Nephron (organoid): ENCODE data around the gene ALDOA.
"Not testable (repeated sequence)": the region's sequence is repeated elsewhere in the genome, so short reads cannot be mapped to it uniquely, and the experiment has no call there.

ENCODE experiments used
- H3K27ac Mint-ChIP-seq, 3 experiments: 2 replicates each; pipeline ENCODE4 v1.8.0; 2020; ENCODE audit warnings: mixed read lengths in 3 of 3, mild to moderate bottlenecking in 2 of 3, moderate library complexity in 1 of 3
- H3K27me3 Mint-ChIP-seq: 2 replicates; pipeline ENCODE4 v1.8.0; 2021; ENCODE audit warnings: low read depth, mild to moderate bottlenecking, moderate library complexity, mixed read lengths
- H3K36me3 Mint-ChIP-seq: 2 replicates; pipeline ENCODE4 v1.8.0; 2020; ENCODE audit warnings: low read depth, mixed read lengths
- H3K4me1 Mint-ChIP-seq: 2 replicates; pipeline ENCODE4 v1.8.0; 2020; ENCODE audit warnings: mixed read lengths
- H3K4me3 Mint-ChIP-seq, 3 experiments: 2 replicates each; pipeline ENCODE4 v1.8.0; 2020; ENCODE audit warnings: mild to moderate bottlenecking in 3 of 3, mixed read lengths in 3 of 3, moderate library complexity in 2 of 3
- H3K9me3 Mint-ChIP-seq: 2 replicates; pipeline ENCODE4 v1.8.0; 2020; ENCODE audit warnings: mixed read lengths
- TF ChIP-seq, protein P1 (sequence below), 3 experiments: fragments of 200-600 bp; sonication (generic); IDR thresholded peaks; one replicate each; pipeline ENCODE4 v1.5.0; 2021; ENCODE audit warnings: antibody characterized with exemption in 3 of 3; ENCODE audit not compliant: unreplicated experiment in 3 of 3

The ALDOA gene

DNA sequence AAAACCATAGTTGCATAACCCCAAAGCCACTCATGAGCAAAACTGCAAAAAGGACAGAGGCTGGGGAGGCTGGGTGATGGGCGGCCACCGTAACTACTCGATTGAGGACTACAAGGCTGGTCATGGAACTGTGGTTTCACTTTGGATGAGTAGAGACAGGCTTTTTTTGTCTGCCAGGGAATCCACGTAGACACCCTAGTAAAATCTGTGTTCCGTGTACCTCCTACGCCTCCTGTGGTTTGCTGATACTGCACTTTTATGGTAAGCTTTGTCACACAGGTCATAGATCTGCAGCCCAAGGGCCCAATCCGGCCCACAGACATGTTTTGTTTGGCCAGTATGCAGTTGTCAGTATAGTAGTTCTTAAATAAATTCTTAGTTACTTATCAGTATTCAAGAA is 32.3 kb upstream of the ALDOA start:
- Mint-ChIP-seq H3K36me3 (no peaks in the 10 kb centered on the region), H3K27ac (no peak overlapping the region), H3K4me1 (peaks cover 8% of the 10 kb centered on the region), H3K4me3 (no peak overlapping the region), H3K9me3 (no peaks in the 10 kb centered on the region), H3K27me3 (peaks cover 58% of the 10 kb centered on the region)
- TF ChIP-seq, protein P1, sequence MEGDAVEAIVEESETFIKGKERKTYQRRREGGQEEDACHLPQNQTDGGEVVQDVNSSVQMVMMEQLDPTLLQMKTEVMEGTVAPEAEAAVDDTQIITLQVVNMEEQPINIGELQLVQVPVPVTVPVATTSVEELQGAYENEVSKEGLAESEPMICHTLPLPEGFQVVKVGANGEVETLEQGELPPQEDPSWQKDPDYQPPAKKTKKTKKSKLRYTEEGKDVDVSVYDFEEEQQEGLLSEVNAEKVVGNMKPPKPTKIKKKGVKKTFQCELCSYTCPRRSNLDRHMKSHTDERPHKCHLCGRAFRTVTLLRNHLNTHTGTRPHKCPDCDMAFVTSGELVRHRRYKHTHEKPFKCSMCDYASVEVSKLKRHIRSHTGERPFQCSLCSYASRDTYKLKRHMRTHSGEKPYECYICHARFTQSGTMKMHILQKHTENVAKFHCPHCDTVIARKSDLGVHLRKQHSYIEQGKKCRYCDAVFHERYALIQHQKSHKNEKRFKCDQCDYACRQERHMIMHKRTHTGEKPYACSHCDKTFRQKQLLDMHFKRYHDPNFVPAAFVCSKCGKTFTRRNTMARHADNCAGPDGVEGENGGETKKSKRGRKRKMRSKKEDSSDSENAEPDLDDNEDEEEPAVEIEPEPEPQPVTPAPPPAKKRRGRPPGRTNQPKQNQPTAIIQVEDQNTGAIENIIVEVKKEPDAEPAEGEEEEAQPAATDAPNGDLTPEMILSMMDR (IDR thresholded peaks at IDR 0.05; ENCODE audit: unreplicated experiment in 3 of 3) = no peak

DNA sequence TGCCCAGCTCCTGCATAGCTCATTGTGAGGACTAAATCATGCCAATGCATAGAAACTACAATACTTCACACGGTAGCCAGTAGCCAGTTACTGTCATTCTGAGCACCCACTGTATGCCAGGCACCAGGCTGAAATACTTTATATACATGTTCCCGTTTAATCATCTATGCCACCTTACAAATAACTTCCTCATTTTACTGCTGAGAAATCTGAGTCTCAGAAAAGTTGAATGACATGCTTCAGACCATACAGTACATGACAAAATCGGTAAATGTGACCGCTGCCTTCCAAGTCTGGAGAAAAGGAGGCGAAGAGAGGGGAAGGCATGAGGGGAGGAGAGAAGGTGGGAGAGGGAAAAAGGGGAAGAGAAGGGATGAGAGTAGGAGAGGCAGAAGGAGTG is 25.3 kb upstream of the ALDOA start:
- no peak overlapping the region for H3K4me3 Mint-ChIP-seq
- TF ChIP-seq, protein P1 (IDR thresholded peaks at IDR 0.05; ENCODE audit: unreplicated experiment in 3 of 3) = no peak
- H3K27ac Mint-ChIP-seq = no peak overlapping the region
- no peaks in the 10 kb centered on the region for H3K9me3 Mint-ChIP-seq
- H3K36me3 Mint-ChIP-seq = no peaks in the 10 kb centered on the region
- H3K4me1 Mint-ChIP-seq = no peaks in the 10 kb centered on the region
- peaks cover 10% of the 10 kb centered on the region for H3K27me3 Mint-ChIP-seq

DNA sequence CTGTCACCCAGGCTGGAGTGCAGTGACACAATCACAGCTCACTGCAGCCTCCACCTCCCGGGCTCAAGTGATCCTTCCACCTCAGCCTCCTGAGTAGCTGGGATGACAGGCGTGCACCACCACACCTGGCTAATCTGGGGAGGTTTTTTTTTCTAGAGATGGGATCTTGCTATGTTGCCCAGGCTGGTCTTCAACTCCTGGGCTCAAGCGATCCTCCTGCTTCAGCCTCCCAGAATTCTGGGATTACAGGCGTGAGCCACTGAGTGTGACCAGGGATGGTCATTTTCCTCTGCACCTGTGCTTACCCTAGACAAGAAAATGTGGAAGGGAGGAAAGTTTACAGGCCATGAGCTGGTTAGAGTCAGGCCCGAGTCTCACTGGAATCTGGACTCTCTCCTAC is 24.9 kb upstream of the ALDOA start:
- not testable (repeated sequence) for H3K27me3 Mint-ChIP-seq, H3K4me3 Mint-ChIP-seq, H3K4me1 Mint-ChIP-seq, H3K27ac Mint-ChIP-seq, H3K9me3 Mint-ChIP-seq, H3K36me3 Mint-ChIP-seq

DNA sequence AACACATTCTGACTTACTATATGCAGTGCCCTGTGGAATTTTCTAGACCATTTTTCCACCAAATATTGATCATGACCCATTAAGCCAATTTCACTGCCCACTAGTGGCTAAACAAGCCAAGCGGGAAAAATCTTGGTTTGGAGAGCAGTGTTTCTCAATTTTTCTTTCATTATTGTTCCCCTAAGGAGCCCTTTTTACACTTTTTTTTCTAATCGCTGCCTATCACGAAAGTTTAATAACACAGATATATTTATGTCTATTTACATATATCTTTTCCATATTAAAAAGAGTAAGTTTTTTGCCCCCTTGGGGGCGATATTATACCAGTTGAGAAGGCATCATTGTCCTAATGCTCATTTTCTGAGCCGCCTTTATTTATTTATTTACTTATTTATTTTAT is 23.7 kb upstream of the ALDOA start:
- no peaks in the 10 kb centered on the region for H3K9me3 Mint-ChIP-seq
- H3K27me3 Mint-ChIP-seq = peaks cover 3% of the 10 kb centered on the region
- TF ChIP-seq, protein P1 (IDR thresholded peaks at IDR 0.05; ENCODE audit: unreplicated experiment in 3 of 3) = peak; percentile 46 to 56 (median 50)
- H3K36me3 Mint-ChIP-seq = no peaks in the 10 kb centered on the region
- H3K27ac Mint-ChIP-seq = no peak overlapping the region
- H3K4me3 Mint-ChIP-seq = no peak overlapping the region
- H3K4me1 Mint-ChIP-seq = no peaks in the 10 kb centered on the region

DNA sequence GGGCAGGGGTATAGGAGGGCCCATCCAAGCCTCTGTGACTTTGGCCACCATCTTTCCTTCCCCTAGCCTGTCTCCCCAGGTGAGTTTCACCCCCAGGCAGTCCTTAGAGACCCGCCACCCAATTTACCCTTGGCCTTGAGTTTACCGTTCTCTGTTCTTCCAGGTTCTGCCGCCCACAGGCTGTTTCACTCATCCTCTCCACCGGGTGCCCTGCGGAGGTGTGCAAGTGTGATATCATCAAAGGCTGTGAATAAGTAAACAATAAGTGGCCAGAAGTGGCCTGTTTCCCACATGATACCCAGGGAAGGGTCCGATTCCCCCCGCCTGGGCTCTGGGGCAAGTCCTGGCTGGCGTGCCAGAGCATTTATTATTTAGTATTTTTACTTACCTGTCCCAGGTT is 19.4 kb upstream of the ALDOA start:
- H3K4me1 Mint-ChIP-seq = peaks cover 6% of the 10 kb centered on the region
- no peak overlapping the region for H3K4me3 Mint-ChIP-seq
- no peaks in the 10 kb centered on the region for H3K9me3 Mint-ChIP-seq
- peaks cover 5% of the 10 kb centered on the region for H3K27me3 Mint-ChIP-seq
- no peaks in the 10 kb centered on the region for H3K36me3 Mint-ChIP-seq
- TF ChIP-seq, protein P1 (IDR thresholded peaks at IDR 0.05; ENCODE audit: unreplicated experiment in 3 of 3) = no peak
- no peak overlapping the region for H3K27ac Mint-ChIP-seq

DNA sequence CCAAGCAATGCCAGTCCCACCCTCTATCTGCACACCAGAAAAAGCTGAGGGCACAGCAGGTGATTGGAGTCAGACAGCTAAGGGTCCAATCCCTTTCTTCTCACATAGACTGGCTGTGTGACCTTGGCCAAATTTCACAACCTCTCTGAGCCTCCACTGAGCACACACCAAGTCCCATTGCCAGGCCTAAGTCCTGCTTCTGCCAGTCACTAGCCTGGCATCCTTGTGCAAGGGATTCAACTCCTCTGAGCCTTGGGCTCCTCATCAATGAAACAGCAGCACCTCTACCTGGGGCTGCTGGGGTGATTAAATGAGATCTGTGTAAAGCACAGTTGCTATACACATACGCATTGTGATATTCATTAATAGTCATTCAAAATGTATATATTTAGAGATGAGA is 19.0 kb upstream of the ALDOA start:
- Mint-ChIP-seq H3K27ac (no peak overlapping the region), H3K27me3 (peaks cover 5% of the 10 kb centered on the region), H3K9me3 (no peaks in the 10 kb centered on the region), H3K4me3 (no peak overlapping the region), H3K4me1 (peaks cover 9% of the 10 kb centered on the region), H3K36me3 (no peaks in the 10 kb centered on the region)
- TF ChIP-seq, protein P1 (IDR thresholded peaks at IDR 0.05; ENCODE audit: unreplicated experiment in 3 of 3) = no peak
